ENCODE data around the gene CUL4A.

The CUL4A gene

DNA sequence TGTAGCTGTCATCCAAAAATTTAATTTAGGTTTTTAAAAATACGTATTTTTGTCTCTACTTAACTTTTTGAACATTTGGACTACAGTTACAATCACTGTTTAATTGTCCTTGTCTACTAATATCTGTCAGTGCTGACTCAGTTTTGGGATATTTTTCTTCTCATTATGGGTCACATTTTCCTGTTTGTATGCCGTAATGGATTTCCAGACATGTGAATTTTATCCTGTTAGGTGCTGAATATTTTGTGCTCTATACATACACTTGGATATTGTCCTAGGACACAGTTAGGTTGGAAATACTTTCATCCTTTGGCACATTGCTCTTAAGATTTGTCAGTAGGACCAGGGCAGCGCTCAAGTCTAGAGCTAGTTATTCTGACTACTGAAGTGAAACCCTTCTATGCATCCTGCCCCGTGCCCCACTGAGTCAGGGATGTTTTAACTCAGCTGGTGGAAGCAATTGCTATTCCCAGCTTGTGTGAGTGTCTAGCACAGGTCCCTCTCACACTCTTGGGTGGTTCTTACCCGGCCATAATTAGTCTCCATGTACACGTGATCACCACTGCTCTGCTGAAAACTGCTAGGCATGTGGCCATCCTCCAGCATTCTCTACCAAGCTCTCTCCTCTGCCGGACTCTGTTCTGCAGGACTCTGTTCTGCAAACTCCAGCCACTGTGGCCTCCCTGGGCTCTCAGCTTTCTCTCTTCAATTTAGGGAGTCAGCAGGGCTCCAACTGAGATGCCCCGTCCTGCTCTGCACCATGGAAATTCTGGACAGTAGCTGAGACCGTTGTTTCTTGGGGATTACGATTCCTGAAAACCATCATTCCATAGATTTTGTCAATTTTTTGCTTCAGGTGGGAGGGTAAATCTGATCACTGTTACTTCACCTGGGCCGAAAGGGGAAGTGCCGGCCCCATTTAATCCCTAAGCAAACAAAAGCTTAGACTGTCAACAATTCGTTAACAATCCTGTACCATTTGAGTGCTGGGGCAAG lies 39.8 kb upstream of the CUL4A start:
- no peak overlapping the region for H3K4me3 ChIP-seq (ENCODE audit: low read depth, low read length)
- CTCF ChIA-PET: no interaction called here
- no peak for DNase-seq (ENCODE audit: low read depth, low spot score)
- TF ChIP-seq, protein P1, sequence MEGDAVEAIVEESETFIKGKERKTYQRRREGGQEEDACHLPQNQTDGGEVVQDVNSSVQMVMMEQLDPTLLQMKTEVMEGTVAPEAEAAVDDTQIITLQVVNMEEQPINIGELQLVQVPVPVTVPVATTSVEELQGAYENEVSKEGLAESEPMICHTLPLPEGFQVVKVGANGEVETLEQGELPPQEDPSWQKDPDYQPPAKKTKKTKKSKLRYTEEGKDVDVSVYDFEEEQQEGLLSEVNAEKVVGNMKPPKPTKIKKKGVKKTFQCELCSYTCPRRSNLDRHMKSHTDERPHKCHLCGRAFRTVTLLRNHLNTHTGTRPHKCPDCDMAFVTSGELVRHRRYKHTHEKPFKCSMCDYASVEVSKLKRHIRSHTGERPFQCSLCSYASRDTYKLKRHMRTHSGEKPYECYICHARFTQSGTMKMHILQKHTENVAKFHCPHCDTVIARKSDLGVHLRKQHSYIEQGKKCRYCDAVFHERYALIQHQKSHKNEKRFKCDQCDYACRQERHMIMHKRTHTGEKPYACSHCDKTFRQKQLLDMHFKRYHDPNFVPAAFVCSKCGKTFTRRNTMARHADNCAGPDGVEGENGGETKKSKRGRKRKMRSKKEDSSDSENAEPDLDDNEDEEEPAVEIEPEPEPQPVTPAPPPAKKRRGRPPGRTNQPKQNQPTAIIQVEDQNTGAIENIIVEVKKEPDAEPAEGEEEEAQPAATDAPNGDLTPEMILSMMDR (IDR thresholded peaks at IDR 0.05; ENCODE audit: insufficient read depth, low read length, missing control alignments): no peak
- POLR2A ChIA-PET: interaction anchor here (1.5 kb wide), 1 partner anchor 9 kb away, joined by 5 read pairs; no protein-coding TSS in a partner anchor

DNA sequence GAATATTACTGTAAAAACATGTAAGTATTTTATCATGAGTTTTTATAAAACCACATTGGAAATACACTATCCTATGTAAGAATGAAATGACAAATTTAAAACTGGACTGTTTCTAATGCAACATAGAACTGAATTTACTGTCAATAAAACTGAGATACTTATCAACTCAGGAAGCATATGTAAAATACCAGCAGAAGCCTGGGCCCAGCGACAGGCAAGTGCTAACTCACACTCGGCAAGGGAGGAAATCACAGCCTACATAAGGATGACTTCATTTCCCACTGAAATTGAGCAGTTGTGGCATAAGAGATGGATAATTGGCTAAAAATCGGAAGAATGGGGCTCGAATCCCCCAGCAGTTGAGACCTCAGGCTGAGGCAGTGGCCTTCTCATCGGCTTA lies 38.9 kb upstream of the CUL4A start:
- CTCF ChIA-PET: no interaction called here
- DNase-seq (ENCODE audit: low read depth, low spot score): no peak
- TF ChIP-seq, protein P1 (IDR thresholded peaks at IDR 0.05; ENCODE audit: insufficient read depth, low read length, missing control alignments): no peak
- POLR2A ChIA-PET: no interaction called here
- no peak overlapping the region for H3K4me3 ChIP-seq (ENCODE audit: low read depth, low read length)

DNA sequence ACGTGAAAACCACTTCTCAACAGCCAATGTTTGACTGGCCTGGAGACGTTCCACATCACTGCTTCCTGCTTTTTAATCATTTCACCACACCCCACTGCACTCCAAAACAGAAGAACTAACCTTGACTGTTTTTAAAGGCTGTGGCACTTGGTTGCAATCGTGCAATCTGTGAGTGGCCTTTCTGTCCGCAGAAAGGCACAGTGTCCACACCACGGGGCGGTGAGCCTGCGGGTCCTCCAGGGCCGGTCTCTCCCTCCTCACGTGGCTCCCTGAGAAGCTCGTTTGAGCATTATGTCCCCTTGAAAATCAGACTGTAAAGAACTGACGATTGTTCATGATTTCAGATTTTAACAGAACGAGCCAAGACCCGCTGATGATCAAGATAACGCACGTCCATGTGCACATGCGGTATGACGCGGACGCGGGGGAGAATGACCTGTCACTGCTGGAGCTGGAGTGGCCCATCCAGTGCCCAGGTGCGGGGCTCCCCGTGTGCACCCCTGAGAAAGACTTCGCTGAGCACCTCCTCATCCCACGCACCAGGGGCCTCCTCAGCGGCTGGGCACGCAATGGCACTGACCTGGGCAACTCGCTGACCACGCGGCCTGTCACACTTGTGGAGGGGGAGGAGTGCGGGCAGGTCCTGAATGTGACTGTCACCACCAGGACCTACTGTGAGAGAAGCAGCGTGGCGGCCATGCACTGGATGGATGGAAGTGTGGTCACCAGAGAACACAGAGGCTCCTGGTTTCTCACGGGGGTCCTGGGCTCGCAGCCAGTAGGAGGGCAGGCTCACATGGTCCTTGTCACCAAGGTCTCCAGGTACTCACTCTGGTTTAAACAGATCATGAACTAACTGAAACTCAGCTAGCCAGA lies 37.9 kb upstream of the CUL4A start:
- DNase-seq (ENCODE audit: low read depth, low spot score): no peak
- ChIA-PET CTCF (no interaction called here), POLR2A (no interaction called here)
- TF ChIP-seq, protein P1 (IDR thresholded peaks at IDR 0.05; ENCODE audit: insufficient read depth, low read length, missing control alignments): no peak
- H3K4me3 ChIP-seq (ENCODE audit: low read depth, low read length): no peak overlapping the region

DNA sequence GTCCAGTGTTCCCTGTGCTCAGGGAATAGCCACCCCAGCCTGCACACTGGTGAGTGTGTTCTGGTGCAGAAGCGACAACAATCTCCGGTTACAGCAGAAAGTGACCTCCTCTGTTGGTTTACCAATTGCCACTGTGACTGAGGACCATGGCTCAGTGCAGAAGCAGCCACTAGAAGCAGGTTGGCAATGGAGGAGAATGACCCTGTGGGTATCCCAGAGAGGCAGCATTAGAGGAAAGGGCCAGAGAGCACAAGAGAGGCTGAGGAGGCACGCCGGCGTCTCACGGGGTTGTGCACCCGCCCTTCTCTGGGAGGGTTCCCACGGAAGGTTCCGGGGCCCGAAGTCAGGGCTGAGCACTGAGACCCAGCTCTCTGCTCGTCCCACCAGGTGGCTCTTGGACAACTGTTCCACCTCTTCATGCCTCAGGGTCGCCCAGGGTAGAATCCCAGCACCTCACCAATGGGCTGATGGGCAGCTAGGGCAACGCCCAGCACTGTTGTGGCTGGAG lies 36.9 kb upstream of the CUL4A start:
- CTCF ChIA-PET: no interaction called here
- POLR2A ChIA-PET: no interaction called here
- DNase-seq (ENCODE audit: low read depth, low spot score): no peak

DNA sequence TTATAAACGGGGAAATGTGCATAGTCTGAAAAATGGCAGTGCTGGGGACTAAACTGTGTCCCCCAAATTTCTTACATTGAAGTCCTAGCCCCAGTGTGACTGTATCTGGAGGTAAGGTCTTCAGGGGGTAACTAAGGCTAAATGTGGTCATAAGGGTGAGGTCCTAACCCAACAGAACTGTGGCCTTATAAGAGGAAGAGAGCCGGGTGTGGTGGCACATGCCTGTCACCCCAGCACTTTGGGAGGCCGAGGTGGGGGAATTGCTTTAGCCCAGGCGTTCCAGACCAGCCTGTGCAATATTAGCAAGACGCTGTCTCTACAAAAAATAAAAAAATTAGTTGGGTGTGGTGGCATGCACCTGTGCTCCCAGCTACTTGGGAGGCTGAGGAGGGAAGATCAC lies 33.1 kb upstream of the CUL4A start:
- POLR2A ChIA-PET: interaction anchor here (0.6 kb wide), 1 partner anchor 168 kb away, joined by 3 read pairs; no protein-coding TSS in a partner anchor
- TF ChIP-seq, protein P1 (IDR thresholded peaks at IDR 0.05; ENCODE audit: insufficient read depth, low read length, missing control alignments): no peak
- DNase-seq (ENCODE audit: low read depth, low spot score): no peak

More for the DNA sequence above, 36.9 kb upstream of the CUL4A start:
- TF ChIP-seq, protein P1 (IDR thresholded peaks at IDR 0.05; ENCODE audit: insufficient read depth, low read length, missing control alignments): no peak
- H3K4me3 ChIP-seq (ENCODE audit: low read depth, low read length): no peak overlapping the region

More for the DNA sequence above, 33.1 kb upstream of the CUL4A start:
- H3K4me3 ChIP-seq (ENCODE audit: low read depth, low read length): no peak overlapping the region
- CTCF ChIA-PET: interaction anchor here (1.1 kb wide), 1 partner anchor 146 kb away, joined by 3 read pairs; no protein-coding TSS in a partner anchor
